ENCODE results near the gene GP1BB.

Gene GP1BB

GRCh38 chr22:19735665-19736510 lies 12.5 kb downstream of the GP1BB start:
- Histone ChIP-seq H2AFZ (ENCODE audit: low read length) (peak overlapping the region; percentile 40), H2BK120ac (ENCODE audit: low read depth, low read length) (no peak overlapping the region), H3K4ac (ENCODE audit: low read length) (peak overlapping the region; percentile 13), H3K4me2 (ENCODE audit: insufficient read depth, low read length, poor library complexity, severe bottlenecking) (no peak overlapping the region), H4K91ac (ENCODE audit: low read depth, low read length, poor library complexity) (no peak overlapping the region), H2BK5ac (ENCODE audit: low read length) (no peak overlapping the region), H4K8ac (ENCODE audit: low read depth, low read length) (no peak overlapping the region), H3K79me1 (ENCODE audit: low read depth, low read length) (no peaks in the 10 kb centered on the region), H3K4me3 (ENCODE audit: low read length in 2 of 2) (no peak overlapping the region), H3K4me1 (ENCODE audit: control insufficient read depth in 2 of 2, insufficient read depth in 1 of 2, low read depth in 1 of 2, low read length in 2 of 2) (peaks cover 16 to 19% of the 10 kb centered on the region in 2 donors), H2BK12ac (ENCODE audit: low read length) (no peak overlapping the region), H3K27me3 (ENCODE audit: control insufficient read depth in 3 of 3, insufficient read depth in 3 of 3, low read depth in 1 of 3, low read length in 3 of 3) (peaks cover 0 to 51% (median 0%) of the 10 kb centered on the region in 3 experiments), H3K36me3 (replicated peaks in 1 of 2; ENCODE audit: control insufficient read depth in 2 of 2, insufficient read depth in 2 of 2, low read length in 2 of 2) (no peaks in the 10 kb centered on the region), H3K9ac (ENCODE audit: low read depth, low read length, poor library complexity) (peak overlapping the region; percentile 45), H3K9me3 (replicated peaks in 1 of 2; ENCODE audit: control insufficient read depth in 2 of 2, insufficient read depth in 1 of 2, low read depth in 1 of 2, low read length in 2 of 2) (no peaks in the 10 kb centered on the region), H3K27ac (replicated peaks; ENCODE audit: low read length) (no peak overlapping the region), H2AK5ac (ENCODE audit: low read depth, low read length) (peak overlapping the region; percentile 88), H3K18ac (ENCODE audit: low read length) (peak overlapping the region; percentile 62), H3K23ac (ENCODE audit: low read depth, low read length, poor library complexity) (peak overlapping the region; percentile 70), H3K14ac (ENCODE audit: low read length) (no peak overlapping the region), H2BK15ac (ENCODE audit: low read length) (no peak overlapping the region)
- no peak for DNase-seq (ENCODE audit: low spot score)
- WGBS, 2 donors (ENCODE audit: extremely low coverage in 2 of 2, insufficient read length in 2 of 2, insufficient replicate concordance in 1 of 2): no CpG with 5 or more reads among the region's 21 CpGs

- H2BK5ac ChIP-seq (ENCODE audit: low read length): no peak overlapping the region
- H3K27me3 ChIP-seq (ENCODE audit: control insufficient read depth in 3 of 3, insufficient read depth in 3 of 3, low read depth in 1 of 3, low read length in 3 of 3): peaks cover 0 to 63% (median 1%) of the 10 kb centered on the region in 3 experiments
- H2BK15ac ChIP-seq (ENCODE audit: low read length): peak overlapping the region; percentile 91
- H2AFZ ChIP-seq (ENCODE audit: low read length): peak overlapping the region; percentile 61
- peak overlapping the region; percentile 56 for H4K8ac ChIP-seq (ENCODE audit: low read depth, low read length)
- no peak overlapping the region for H3K4me3 ChIP-seq (ENCODE audit: low read length in 2 of 2)
- peaks cover 16 to 19% of the 10 kb centered on the region in 2 donors for H3K4me1 ChIP-seq (ENCODE audit: control insufficient read depth in 2 of 2, insufficient read depth in 1 of 2, low read depth in 1 of 2, low read length in 2 of 2)
- H2AK5ac ChIP-seq (ENCODE audit: low read depth, low read length): peak overlapping the region; percentile 82
- WGBS, 2 donors (ENCODE audit: extremely low coverage in 2 of 2, insufficient read length in 2 of 2, insufficient replicate concordance in 1 of 2): no CpG with 5 or more reads among the region's 17 CpGs
- H3K27ac ChIP-seq (replicated peaks; ENCODE audit: low read length): no peak overlapping the region
- H3K23ac ChIP-seq (ENCODE audit: low read depth, low read length, poor library complexity): peak overlapping the region; percentile 94
- H4K91ac ChIP-seq (ENCODE audit: low read depth, low read length, poor library complexity): no peak overlapping the region
- no peak for DNase-seq (ENCODE audit: low spot score)
- peaks cover 1% of the 10 kb centered on the region for H3K79me1 ChIP-seq (ENCODE audit: low read depth, low read length)
- peak overlapping the region; percentile 42 for H2BK12ac ChIP-seq (ENCODE audit: low read length)
- H3K4me2 ChIP-seq (ENCODE audit: insufficient read depth, low read length, poor library complexity, severe bottlenecking): no peak overlapping the region
- no peaks in the 10 kb centered on the region for H3K9me3 ChIP-seq (replicated peaks in 1 of 2; ENCODE audit: control insufficient read depth in 2 of 2, insufficient read depth in 1 of 2, low read depth in 1 of 2, low read length in 2 of 2)
- no peaks in the 10 kb centered on the region for H3K36me3 ChIP-seq (replicated peaks in 1 of 2; ENCODE audit: control insufficient read depth in 2 of 2, insufficient read depth in 2 of 2, low read length in 2 of 2)
- peak overlapping the region; percentile 28 for H2BK120ac ChIP-seq (ENCODE audit: low read depth, low read length)
- H3K9ac ChIP-seq (ENCODE audit: low read depth, low read length, poor library complexity): peak overlapping the region; percentile 66
- no peak overlapping the region for H3K14ac ChIP-seq (ENCODE audit: low read length)
- no peak overlapping the region for H3K4ac ChIP-seq (ENCODE audit: low read length)
- peak overlapping the region; percentile 67 for H3K18ac ChIP-seq (ENCODE audit: low read length)
Measured at GRCh38 chr22:19737846-19738663, 14.7 kb downstream of the GP1BB start.

- H3K4me3 ChIP-seq (ENCODE audit: low read length in 2 of 2): no peak overlapping the region
- H3K27ac ChIP-seq (replicated peaks; ENCODE audit: low read length): no peak overlapping the region
- H4K8ac ChIP-seq (ENCODE audit: low read depth, low read length): peak overlapping the region; percentile 56
- peak overlapping the region; percentile 91 for H2BK15ac ChIP-seq (ENCODE audit: low read length)
- peaks cover 1% of the 10 kb centered on the region for H3K79me1 ChIP-seq (ENCODE audit: low read depth, low read length)
- peak overlapping the region; percentile 83 for H3K18ac ChIP-seq (ENCODE audit: low read length)
- DNase-seq (ENCODE audit: low spot score): no peak
- peaks cover 0 to 62% (median 1%) of the 10 kb centered on the region in 3 experiments for H3K27me3 ChIP-seq (ENCODE audit: control insufficient read depth in 3 of 3, insufficient read depth in 3 of 3, low read depth in 1 of 3, low read length in 3 of 3)
- H3K4me1 ChIP-seq (ENCODE audit: control insufficient read depth in 2 of 2, insufficient read depth in 1 of 2, low read depth in 1 of 2, low read length in 2 of 2): peaks cover 16 to 19% of the 10 kb centered on the region in 2 donors
- peak overlapping the region; percentile 7 for H2BK5ac ChIP-seq (ENCODE audit: low read length)
- peak overlapping the region; percentile 82 for H2AK5ac ChIP-seq (ENCODE audit: low read depth, low read length)
- H3K36me3 ChIP-seq (replicated peaks in 1 of 2; ENCODE audit: control insufficient read depth in 2 of 2, insufficient read depth in 2 of 2, low read length in 2 of 2): no peaks in the 10 kb centered on the region
- H3K9ac ChIP-seq (ENCODE audit: low read depth, low read length, poor library complexity): peak overlapping the region; percentile 66
- H3K4me2 ChIP-seq (ENCODE audit: insufficient read depth, low read length, poor library complexity, severe bottlenecking): no peak overlapping the region
- H2BK120ac ChIP-seq (ENCODE audit: low read depth, low read length): peak overlapping the region; percentile 24
- peak overlapping the region; percentile 94 for H3K23ac ChIP-seq (ENCODE audit: low read depth, low read length, poor library complexity)
- peak overlapping the region; percentile 42 for H2BK12ac ChIP-seq (ENCODE audit: low read length)
- peak overlapping the region; percentile 64 for H3K14ac ChIP-seq (ENCODE audit: low read length)
- no peak overlapping the region for H3K4ac ChIP-seq (ENCODE audit: low read length)
- H2AFZ ChIP-seq (ENCODE audit: low read length): peak overlapping the region; percentile 45
- no CpG with 5 or more reads among the region's 31 CpGs for WGBS, 2 donors (ENCODE audit: extremely low coverage in 2 of 2, insufficient read length in 2 of 2, insufficient replicate concordance in 1 of 2)
- H3K9me3 ChIP-seq (replicated peaks in 1 of 2; ENCODE audit: control insufficient read depth in 2 of 2, insufficient read depth in 1 of 2, low read depth in 1 of 2, low read length in 2 of 2): no peaks in the 10 kb centered on the region
- no peak overlapping the region for H4K91ac ChIP-seq (ENCODE audit: low read depth, low read length, poor library complexity)
Measured at GRCh38 chr22:19738664-19739447, 15.5 kb downstream of the GP1BB start.
